H9 (cell line): ENCODE measurements around the gene HMGCLL1. TPM values are rescaled to one million over a fixed set of nuclear protein-coding genes. Genes with fewer than 3 reads are reported as not detected.

Source experiments
- DNase-seq: peaks from one replicate; pipeline ENCODE4 v3.0.0-alpha.2; 2017
- H2AFZ ChIP-seq: one replicate; pipeline ENCODE4 v1.6.1; 2013; ENCODE audit warnings: mild to moderate bottlenecking, low read length, control low read depth, moderate library complexity
- H2AK5ac ChIP-seq: 2 replicates; pipeline ENCODE4 v1.6.1; 2013; ENCODE audit warnings: low read length, control low read depth, mixed read lengths; ENCODE audit not compliant: insufficient read length
- H2BK120ac ChIP-seq: one replicate; pipeline ENCODE4 v1.6.1; 2013; ENCODE audit warnings: low read depth, mild to moderate bottlenecking, low read length, control low read depth, inconsistent platforms; ENCODE audit not compliant: poor library complexity, severe bottlenecking
- H2BK12ac ChIP-seq: 2 replicates; pipeline ENCODE4 v1.6.1; 2013; ENCODE audit warnings: low read length, control low read depth, mixed read lengths, low read depth; ENCODE audit not compliant: insufficient read length
- H2BK15ac ChIP-seq: 2 replicates; pipeline ENCODE4 v1.6.1; 2013; ENCODE audit warnings: low read depth, low read length, control low read depth
- H2BK20ac ChIP-seq: one replicate; pipeline ENCODE4 v1.6.1; 2013; ENCODE audit warnings: low read depth, mild to moderate bottlenecking, low read length, control low read depth, inconsistent platforms; ENCODE audit not compliant: poor library complexity, severe bottlenecking
- H2BK5ac ChIP-seq: 2 replicates; pipeline ENCODE4 v1.6.1; 2013; ENCODE audit warnings: low read length, control low read depth, mixed read lengths; ENCODE audit not compliant: insufficient read length
- H3K14ac ChIP-seq: 2 replicates; pipeline ENCODE4 v1.6.1; 2013; ENCODE audit warnings: low read length, control low read depth; ENCODE audit not compliant: insufficient read depth
- H3K18ac ChIP-seq: 2 replicates; pipeline ENCODE4 v1.6.1; 2013; ENCODE audit warnings: low read depth, mild to moderate bottlenecking, mixed read lengths, low read length, control low read depth; ENCODE audit not compliant: insufficient read length
- H3K23ac ChIP-seq: 2 replicates; pipeline ENCODE4 v1.6.1; 2013; ENCODE audit warnings: low read length, control low read depth, mixed read lengths, low read depth; ENCODE audit not compliant: insufficient read length
- H3K23me2 ChIP-seq: 2 replicates; pipeline ENCODE4 v1.6.1; 2013; ENCODE audit warnings: low read depth, mild to moderate bottlenecking, mixed read lengths, low read length, control low read depth; ENCODE audit not compliant: insufficient read length, poor library complexity, severe bottlenecking
- H3K27ac ChIP-seq: 2 replicates; pipeline ENCODE4 v1.5.1; 2013; ENCODE audit warnings: low read length, control low read depth, mixed read lengths, low read depth; ENCODE audit not compliant: insufficient read length
- H3K27me3 ChIP-seq: 2 replicates; pipeline ENCODE4 v1.6.1; 2013; ENCODE audit warnings: low read length, control low read depth, inconsistent platforms; ENCODE audit not compliant: insufficient read depth
- H3K4ac ChIP-seq: 2 replicates; pipeline ENCODE4 v1.6.1; 2013; ENCODE audit warnings: low read depth, mild to moderate bottlenecking, control low read depth, inconsistent platforms, low read length, moderate library complexity
- H3K4me1 ChIP-seq: 2 replicates; pipeline ENCODE4 v1.6.1; 2013; ENCODE audit warnings: low read length, control low read depth, inconsistent platforms; ENCODE audit not compliant: insufficient read depth
- H3K4me2 ChIP-seq: 2 replicates; pipeline ENCODE4 v1.6.1; 2013; ENCODE audit warnings: low read length, control low read depth, mixed read lengths; ENCODE audit not compliant: insufficient read length, insufficient read depth
- H3K56ac ChIP-seq: 2 replicates; pipeline ENCODE4 v1.6.1; 2013; ENCODE audit warnings: low read depth, mild to moderate bottlenecking, mixed read lengths, low read length, control low read depth; ENCODE audit not compliant: insufficient read length
- H3K79me1 ChIP-seq: 2 replicates; pipeline ENCODE4 v1.6.1; 2013; ENCODE audit warnings: low read depth, mild to moderate bottlenecking, moderate library complexity, low read length, control low read depth, inconsistent platforms; ENCODE audit not compliant: insufficient read depth, poor library complexity, severe bottlenecking
- H3K79me2 ChIP-seq: 2 replicates; pipeline ENCODE4 v1.6.1; 2013; ENCODE audit warnings: low read length, control low read depth, inconsistent platforms; ENCODE audit not compliant: insufficient read depth
- H3K9ac ChIP-seq: 2 replicates; pipeline ENCODE4 v1.6.1; 2013; ENCODE audit warnings: low read length, control low read depth, mixed read lengths; ENCODE audit not compliant: insufficient read length; ENCODE audit errors: extremely low read depth
- H3K9me3 ChIP-seq: one replicate; pipeline ENCODE4 v1.6.1; 2013; ENCODE audit warnings: low read depth, low read length, inconsistent platforms; ENCODE audit not compliant: control insufficient read depth
- H3T11ph ChIP-seq: one replicate; pipeline ENCODE4 v1.6.1; 2013; ENCODE audit warnings: mild to moderate bottlenecking, low read length, control low read depth, inconsistent platforms
- H4K20me1 ChIP-seq: one replicate; pipeline ENCODE4 v1.6.1; 2013; ENCODE audit not compliant: control insufficient read depth, insufficient read length, insufficient read depth
- H4K5ac ChIP-seq: 2 replicates; pipeline ENCODE4 v1.6.1; 2013; ENCODE audit warnings: low read depth, mild to moderate bottlenecking, mixed read lengths, low read length, control low read depth; ENCODE audit not compliant: insufficient read length
- H4K8ac ChIP-seq: replicated peaks from 2 replicates; pipeline ENCODE4 v1.6.1; 2013; ENCODE audit warnings: low read length, control low read depth, mixed read lengths, low read depth; ENCODE audit not compliant: insufficient read length
- H4K91ac ChIP-seq: 2 replicates; pipeline ENCODE4 v1.6.1; 2013; ENCODE audit warnings: low read depth, mild to moderate bottlenecking, moderate library complexity, mixed read lengths, low read length, control low read depth; ENCODE audit not compliant: insufficient read length
- H3K27ac Mint-ChIP-seq, 3 experiments: 2 replicates in 2 of 3; 3 replicates in 1 of 3; pipeline ENCODE4 v1.8.0; 2020 to 2021; ENCODE audit warnings: mixed read lengths in 3 of 3, mild to moderate bottlenecking in 1 of 3, moderate library complexity in 1 of 3
- H3K27me3 Mint-ChIP-seq: 2 replicates; pipeline ENCODE4 v1.8.0; 2021; ENCODE audit warnings: low read depth, mild to moderate bottlenecking, moderate library complexity, mixed read lengths
- H3K36me3 Mint-ChIP-seq, 3 experiments: 2 replicates in 2 of 3; 3 replicates in 1 of 3; pipeline ENCODE4 v1.8.0; 2020 to 2021; ENCODE audit warnings: low read depth in 3 of 3, mixed read lengths in 3 of 3; ENCODE audit not compliant: insufficient read depth in 1 of 3
- H3K4me1 Mint-ChIP-seq, 2 experiments: 2 replicates each; pipeline ENCODE4 v1.8.0; 2020; ENCODE audit warnings: mixed read lengths in 2 of 2
- H3K4me3 Mint-ChIP-seq, 2 experiments: 2 replicates in 1 of 2; 3 replicates in 1 of 2; pipeline ENCODE4 v1.8.0; 2020 to 2021; ENCODE audit warnings: mild to moderate bottlenecking in 2 of 2, mixed read lengths in 2 of 2, moderate library complexity in 1 of 2
- H3K9me3 Mint-ChIP-seq, 2 experiments: 2 replicates in 1 of 2; 3 replicates in 1 of 2; pipeline ENCODE4 v1.8.0; 2020; ENCODE audit warnings: mild to moderate bottlenecking in 2 of 2, mixed read lengths in 2 of 2, moderate library complexity in 1 of 2
- WGBS: extraction: QIAGEN DNeasy Blood & Tissue Kit; methylation state at CpG from one replicate; pipeline ENCODE4 v1.1.7; 2013; ENCODE audit warnings: missing lambda C conversion rate, low lambda C conversion rate, mixed read lengths; ENCODE audit not compliant: insufficient read length; ENCODE audit errors: extremely low coverage; 5-methylcytosine and 5-hydroxymethylcytosine counted together
- total RNA-seq: library from RNA; stranded (reverse); gene quantifications from 2 replicates; pipeline ENCODE4 v1.2.1, GENCODE V29; 2021
- TF ChIP-seq, protein P1 (sequence below): fragments of 200-600 bp; sonication (generic); conservative IDR thresholded peaks from 3 replicates; pipeline ENCODE4 v1.8.0; 2021; ENCODE audit warnings: antibody characterized with exemption, mild to moderate bottlenecking

HMGCLL1 gene
- total RNA-seq, 1 experiment from 2014 or later: 0.24 TPM

DNA sequence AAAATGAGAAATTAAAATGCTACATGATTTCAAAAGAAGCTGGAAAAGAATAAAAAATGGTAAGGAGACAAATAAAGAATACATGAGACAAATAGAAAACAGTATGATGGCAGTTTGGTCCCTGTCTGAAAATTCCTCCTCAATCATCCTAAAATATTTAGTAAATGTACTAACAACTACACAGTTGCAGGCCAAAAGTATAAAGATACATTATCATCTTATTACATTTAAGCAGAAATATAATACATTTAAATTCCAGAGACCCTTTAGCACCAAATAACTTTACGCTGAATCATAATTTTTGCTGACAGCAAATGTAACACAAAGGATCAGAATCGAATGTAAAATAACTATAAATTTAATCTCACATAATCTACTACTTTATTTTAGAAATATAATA is 4.4 kb downstream of the HMGCLL1 start:
- Histone ChIP-seq H2AK5ac (no peak overlapping the region), H3K23me2 (peaks cover 4% of the 10 kb centered on the region), H3K27ac (no peak overlapping the region), H3K27me3 (no peaks in the 10 kb centered on the region), H3K4ac (no peak overlapping the region), H4K8ac (no peak overlapping the region), H2BK12ac (no peak overlapping the region), H3K79me1 (no peaks in the 10 kb centered on the region), H4K5ac (no peak overlapping the region), H3T11ph (no peak overlapping the region), H2BK5ac (no peak overlapping the region), H2BK20ac (no peak overlapping the region), H2BK15ac (no peak overlapping the region), H3K18ac (no peak overlapping the region), H3K4me2 (no peak overlapping the region), H3K14ac (no peak overlapping the region), H4K20me1 (no peaks in the 10 kb centered on the region), H4K91ac (no peak overlapping the region), H2BK120ac (no peak overlapping the region), H2AFZ (no peak overlapping the region), H3K56ac (no peak overlapping the region), H3K9ac (no peak overlapping the region), H3K23ac (no peak overlapping the region), H3K9me3 (no peaks in the 10 kb centered on the region), H3K4me1 (no peaks in the 10 kb centered on the region), H3K79me2 (no peaks in the 10 kb centered on the region)
- TF ChIP-seq, protein P1, sequence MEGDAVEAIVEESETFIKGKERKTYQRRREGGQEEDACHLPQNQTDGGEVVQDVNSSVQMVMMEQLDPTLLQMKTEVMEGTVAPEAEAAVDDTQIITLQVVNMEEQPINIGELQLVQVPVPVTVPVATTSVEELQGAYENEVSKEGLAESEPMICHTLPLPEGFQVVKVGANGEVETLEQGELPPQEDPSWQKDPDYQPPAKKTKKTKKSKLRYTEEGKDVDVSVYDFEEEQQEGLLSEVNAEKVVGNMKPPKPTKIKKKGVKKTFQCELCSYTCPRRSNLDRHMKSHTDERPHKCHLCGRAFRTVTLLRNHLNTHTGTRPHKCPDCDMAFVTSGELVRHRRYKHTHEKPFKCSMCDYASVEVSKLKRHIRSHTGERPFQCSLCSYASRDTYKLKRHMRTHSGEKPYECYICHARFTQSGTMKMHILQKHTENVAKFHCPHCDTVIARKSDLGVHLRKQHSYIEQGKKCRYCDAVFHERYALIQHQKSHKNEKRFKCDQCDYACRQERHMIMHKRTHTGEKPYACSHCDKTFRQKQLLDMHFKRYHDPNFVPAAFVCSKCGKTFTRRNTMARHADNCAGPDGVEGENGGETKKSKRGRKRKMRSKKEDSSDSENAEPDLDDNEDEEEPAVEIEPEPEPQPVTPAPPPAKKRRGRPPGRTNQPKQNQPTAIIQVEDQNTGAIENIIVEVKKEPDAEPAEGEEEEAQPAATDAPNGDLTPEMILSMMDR: no peak
- no peak for DNase-seq
- Mint-ChIP-seq H3K36me3 (peaks cover 3 to 10% (median 3%) of the 10 kb centered on the region in 3 experiments; a peak in 4 of 7 replicates), H3K9me3 (peaks cover 8 to 10% of the 10 kb centered on the region in 2 experiments), H3K4me3 (no peak overlapping the region), H3K4me1 (peaks cover 3 to 5% of the 10 kb centered on the region in 2 experiments; a peak in 3 of 4 replicates), H3K27ac (no peak overlapping the region), H3K27me3 (peaks cover 27% of the 10 kb centered on the region)
- WGBS: no CpG with 5 or more reads among the region's 2 CpGs
